ENCODE results near the gene CBR3. TPM values are rescaled to one million over a fixed set of nuclear protein-coding genes. Genes with fewer than 3 reads are reported as not detected.

CBR3 gene
- total RNA-seq, 1 experiment from 2014 or later: 1.6 TPM

- in situ Hi-C loops (cut with HindIII; ENCODE audit: low pct_unique_long_range_greater_than_20kb, low sequenced_read_pairs): no loop called here
- ATAC-seq: no peak
Observed at GRCh38 chr21:36093512-36093911, 41.4 kb upstream of the CBR3 start.

GRCh38 chr21:36096398-36097290 lies 38.2 kb upstream of the CBR3 start:
- H3K27me3 ChIP-seq (ENCODE audit: control insufficient read depth, insufficient read depth, low read length): no peaks in the 10 kb centered on the region
- intact Hi-C loops (cut with micrococcal nuclease; ENCODE audit: unreplicated experiment) (no loop called here), in situ Hi-C loops (cut with HindIII; ENCODE audit: low pct_unique_long_range_greater_than_20kb, low sequenced_read_pairs) (no loop called here)
- no peak for DNase-seq (ENCODE audit: low read depth, low spot score)
- no peak overlapping the region for H3K27ac ChIP-seq (ENCODE audit: low read length)
- H3K9me3 ChIP-seq (ENCODE audit: control insufficient read depth, insufficient read depth, low read depth, low read length): 0 out of 2 replicates have a peak, but pooled peaks cover 7% of the 10 kb centered on the region
- no peak for ATAC-seq
- no peak overlapping the region for H3K4me3 ChIP-seq (ENCODE audit: low read depth in 2 of 2, low read length in 2 of 2)
- no TSS peak for BruUV-seq (replicated peaks)
- TF ChIP-seq, protein P1, sequence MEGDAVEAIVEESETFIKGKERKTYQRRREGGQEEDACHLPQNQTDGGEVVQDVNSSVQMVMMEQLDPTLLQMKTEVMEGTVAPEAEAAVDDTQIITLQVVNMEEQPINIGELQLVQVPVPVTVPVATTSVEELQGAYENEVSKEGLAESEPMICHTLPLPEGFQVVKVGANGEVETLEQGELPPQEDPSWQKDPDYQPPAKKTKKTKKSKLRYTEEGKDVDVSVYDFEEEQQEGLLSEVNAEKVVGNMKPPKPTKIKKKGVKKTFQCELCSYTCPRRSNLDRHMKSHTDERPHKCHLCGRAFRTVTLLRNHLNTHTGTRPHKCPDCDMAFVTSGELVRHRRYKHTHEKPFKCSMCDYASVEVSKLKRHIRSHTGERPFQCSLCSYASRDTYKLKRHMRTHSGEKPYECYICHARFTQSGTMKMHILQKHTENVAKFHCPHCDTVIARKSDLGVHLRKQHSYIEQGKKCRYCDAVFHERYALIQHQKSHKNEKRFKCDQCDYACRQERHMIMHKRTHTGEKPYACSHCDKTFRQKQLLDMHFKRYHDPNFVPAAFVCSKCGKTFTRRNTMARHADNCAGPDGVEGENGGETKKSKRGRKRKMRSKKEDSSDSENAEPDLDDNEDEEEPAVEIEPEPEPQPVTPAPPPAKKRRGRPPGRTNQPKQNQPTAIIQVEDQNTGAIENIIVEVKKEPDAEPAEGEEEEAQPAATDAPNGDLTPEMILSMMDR (IDR thresholded peaks at IDR 0.05): no peak
- TF ChIP-seq SIN3A (IDR thresholded peaks at IDR 0.05; ENCODE audit: borderline replicate concordance, insufficient read depth, low read depth, low read length) (no peak), TCF7L2 (IDR thresholded peaks at IDR 0.05; ENCODE audit: low read depth, low read length) (no peak), POLR2AphosphoS5 (IDR thresholded peaks at IDR 0.05; ENCODE audit: low read depth, low read length) (no peak)
- TF ChIP-seq, protein P2, sequence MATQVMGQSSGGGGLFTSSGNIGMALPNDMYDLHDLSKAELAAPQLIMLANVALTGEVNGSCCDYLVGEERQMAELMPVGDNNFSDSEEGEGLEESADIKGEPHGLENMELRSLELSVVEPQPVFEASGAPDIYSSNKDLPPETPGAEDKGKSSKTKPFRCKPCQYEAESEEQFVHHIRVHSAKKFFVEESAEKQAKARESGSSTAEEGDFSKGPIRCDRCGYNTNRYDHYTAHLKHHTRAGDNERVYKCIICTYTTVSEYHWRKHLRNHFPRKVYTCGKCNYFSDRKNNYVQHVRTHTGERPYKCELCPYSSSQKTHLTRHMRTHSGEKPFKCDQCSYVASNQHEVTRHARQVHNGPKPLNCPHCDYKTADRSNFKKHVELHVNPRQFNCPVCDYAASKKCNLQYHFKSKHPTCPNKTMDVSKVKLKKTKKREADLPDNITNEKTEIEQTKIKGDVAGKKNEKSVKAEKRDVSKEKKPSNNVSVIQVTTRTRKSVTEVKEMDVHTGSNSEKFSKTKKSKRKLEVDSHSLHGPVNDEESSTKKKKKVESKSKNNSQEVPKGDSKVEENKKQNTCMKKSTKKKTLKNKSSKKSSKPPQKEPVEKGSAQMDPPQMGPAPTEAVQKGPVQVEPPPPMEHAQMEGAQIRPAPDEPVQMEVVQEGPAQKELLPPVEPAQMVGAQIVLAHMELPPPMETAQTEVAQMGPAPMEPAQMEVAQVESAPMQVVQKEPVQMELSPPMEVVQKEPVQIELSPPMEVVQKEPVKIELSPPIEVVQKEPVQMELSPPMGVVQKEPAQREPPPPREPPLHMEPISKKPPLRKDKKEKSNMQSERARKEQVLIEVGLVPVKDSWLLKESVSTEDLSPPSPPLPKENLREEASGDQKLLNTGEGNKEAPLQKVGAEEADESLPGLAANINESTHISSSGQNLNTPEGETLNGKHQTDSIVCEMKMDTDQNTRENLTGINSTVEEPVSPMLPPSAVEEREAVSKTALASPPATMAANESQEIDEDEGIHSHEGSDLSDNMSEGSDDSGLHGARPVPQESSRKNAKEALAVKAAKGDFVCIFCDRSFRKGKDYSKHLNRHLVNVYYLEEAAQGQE (IDR thresholded peaks at IDR 0.05; ENCODE audit: insufficient read depth in 1 of 2, low read depth in 2 of 2, low read length in 1 of 2): no peak
- no peaks in the 10 kb centered on the region for H3K4me1 ChIP-seq (ENCODE audit: control insufficient read depth, insufficient read depth, low read length)
- POLR2A ChIA-PET: no interaction called here
- CTCF ChIA-PET: interaction anchor here (0.7 kb wide), 1 partner anchor 1045 kb away, joined by 4 read pairs; no protein-coding TSS in a partner anchor
- no peaks in the 10 kb centered on the region for H3K36me3 ChIP-seq (ENCODE audit: control insufficient read depth, insufficient read depth, low read length)

More at GRCh38 chr21:36093512-36093911, 41.4 kb upstream of the CBR3 start:
- intact Hi-C loops (cut with micrococcal nuclease; ENCODE audit: unreplicated experiment): no loop called here
- TF ChIP-seq TCF7L2 (IDR thresholded peaks at IDR 0.05; ENCODE audit: low read depth, low read length) (no peak), SIN3A (IDR thresholded peaks at IDR 0.05; ENCODE audit: borderline replicate concordance, insufficient read depth, low read depth, low read length) (no peak), POLR2AphosphoS5 (IDR thresholded peaks at IDR 0.05; ENCODE audit: low read depth, low read length) (no peak)
- TF ChIP-seq, protein P2 (IDR thresholded peaks at IDR 0.05; ENCODE audit: insufficient read depth in 1 of 2, low read depth in 2 of 2, low read length in 1 of 2): no peak
- TF ChIP-seq, protein P1 (IDR thresholded peaks at IDR 0.05): no peak
- H3K9me3 ChIP-seq (ENCODE audit: control insufficient read depth, insufficient read depth, low read depth, low read length): 0 out of 2 replicates have a peak, but pooled peaks cover 7% of the 10 kb centered on the region
- no peak overlapping the region for H3K27ac ChIP-seq (ENCODE audit: low read length)
- ChIA-PET POLR2A (no interaction called here), CTCF (no interaction called here)
- DNase-seq (ENCODE audit: low read depth, low spot score): no peak
- no peaks in the 10 kb centered on the region for H3K27me3 ChIP-seq (ENCODE audit: control insufficient read depth, insufficient read depth, low read length)
- no peaks in the 10 kb centered on the region for H3K4me1 ChIP-seq (ENCODE audit: control insufficient read depth, insufficient read depth, low read length)
- BruUV-seq (replicated peaks): no TSS peak
- no peaks in the 10 kb centered on the region for H3K36me3 ChIP-seq (ENCODE audit: control insufficient read depth, insufficient read depth, low read length)
- H3K4me3 ChIP-seq (ENCODE audit: low read depth in 2 of 2, low read length in 2 of 2): no peak overlapping the region
